ENCODE results near the gene PGA3. TPM values are rescaled to one million over a fixed set of nuclear protein-coding genes. Genes with fewer than 3 reads are reported as not detected.
A peak's percentile ranks its signal among the peaks of the same experiment; 100 is the strongest.

Gene PGA3
- total RNA-seq, 1 experiment from 2014 or later = not detected

DNA sequence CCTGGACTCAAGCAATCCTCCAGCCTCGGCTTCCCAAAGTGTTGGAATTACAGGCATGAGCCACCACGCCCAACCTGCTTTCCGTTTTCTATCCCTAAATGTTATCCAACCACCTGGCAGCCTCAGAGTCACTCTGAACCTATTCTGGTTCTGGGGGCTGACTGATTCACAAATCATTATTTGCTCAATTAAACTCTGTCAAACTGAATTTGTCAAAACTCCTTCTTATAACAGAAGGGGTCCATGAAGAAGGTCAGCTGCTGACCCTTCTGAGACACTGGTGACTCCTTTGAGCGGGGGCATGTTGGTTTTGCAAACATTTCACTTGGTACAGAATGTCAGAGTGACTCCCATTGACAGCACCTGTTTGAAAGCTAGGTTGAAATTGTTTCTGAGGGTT is 40.3 kb upstream of the PGA3 start:
- Histone ChIP-seq H2AFZ (ENCODE audit: low read depth, low read length, poor library complexity, severe bottlenecking) (no peak overlapping the region), H3K9me3 (ENCODE audit: control insufficient read depth in 1 of 2, insufficient read depth in 1 of 2, low read depth in 1 of 2, low read length in 2 of 2) (no peaks in the 10 kb centered on the region), H3K4me2 (ENCODE audit: low read length) (0 out of 2 replicates have a peak overlapping the region, but pooled peaks have one; percentile 89), H3K4me3 (replicated peaks in 1 of 2; ENCODE audit: low read depth in 1 of 2, low read length in 2 of 2) (no peak overlapping the region), H3K79me2 (ENCODE audit: insufficient read depth, low read length) (peaks cover 26% of the 10 kb centered on the region), H3K9ac (ENCODE audit: low read length) (no peak overlapping the region), H3K27ac (ENCODE audit: low read depth, low read length) (no peak overlapping the region; the same call in 1 of the 2 replicates), H3K9me2 (ENCODE audit: insufficient read depth) (no peaks in the 10 kb centered on the region), H3K27me3 (ENCODE audit: insufficient read depth, low read length) (no peaks in the 10 kb centered on the region), H4K20me1 (ENCODE audit: insufficient read depth) (no peaks in the 10 kb centered on the region), H3K36me3 (ENCODE audit: control insufficient read depth in 1 of 2, insufficient read depth in 2 of 2, low read length in 2 of 2) (peaks cover 0 to under 1% of the 10 kb centered on the region in 2 experiments; a peak in 1 of 4 replicates), H3K4me1 (ENCODE audit: control insufficient read depth in 1 of 2, insufficient read depth in 2 of 2, low read length in 2 of 2) (peaks cover 19 to 35% of the 10 kb centered on the region in 2 experiments; a peak in 3 of 4 replicates)
- DNase-seq (ENCODE audit: low read depth, low spot score) = no peak
- TF ChIP-seq POLR2AphosphoS5 (IDR thresholded peaks at IDR 0.05; ENCODE audit: low read depth, low read length) (no peak), EGR1 (IDR thresholded peaks at IDR 0.05; ENCODE audit: low read depth) (no peak), TCF7L2 (IDR thresholded peaks at IDR 0.05; ENCODE audit: borderline replicate concordance, extremely low read depth, insufficient read depth, insufficient read length) (no peak), SP1 (IDR thresholded peaks at IDR 0.05; ENCODE audit: low read depth) (no peak), SIN3A (IDR thresholded peaks at IDR 0.05; ENCODE audit: low read depth) (no peak), CBX3 (IDR thresholded peaks at IDR 0.05; ENCODE audit: low read depth) (no peak), CEBPB (IDR thresholded peaks at IDR 0.05; ENCODE audit: low read depth) (no peak), ZNF274 (IDR thresholded peaks at IDR 0.05; ENCODE audit: low read depth, low read length) (no peak), POLR2A (IDR thresholded peaks at IDR 0.05; ENCODE audit: borderline replicate concordance, extremely low read depth, insufficient read depth, insufficient read length) (no peak), ELF1 (IDR thresholded peaks at IDR 0.05; ENCODE audit: borderline replicate concordance, low read depth) (no peak), ZFX (IDR thresholded peaks at IDR 0.05) (no peak), JUND (IDR thresholded peaks at IDR 0.05) (no peak), SRF (IDR thresholded peaks at IDR 0.05; ENCODE audit: low read depth) (no peak), FOSL1 (IDR thresholded peaks at IDR 0.05; ENCODE audit: low read depth) (no peak)
- TF ChIP-seq, protein P1, sequence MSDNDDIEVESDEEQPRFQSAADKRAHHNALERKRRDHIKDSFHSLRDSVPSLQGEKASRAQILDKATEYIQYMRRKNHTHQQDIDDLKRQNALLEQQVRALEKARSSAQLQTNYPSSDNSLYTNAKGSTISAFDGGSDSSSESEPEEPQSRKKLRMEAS (IDR thresholded peaks at IDR 0.05) = no peak
- TF ChIP-seq, protein P2, sequence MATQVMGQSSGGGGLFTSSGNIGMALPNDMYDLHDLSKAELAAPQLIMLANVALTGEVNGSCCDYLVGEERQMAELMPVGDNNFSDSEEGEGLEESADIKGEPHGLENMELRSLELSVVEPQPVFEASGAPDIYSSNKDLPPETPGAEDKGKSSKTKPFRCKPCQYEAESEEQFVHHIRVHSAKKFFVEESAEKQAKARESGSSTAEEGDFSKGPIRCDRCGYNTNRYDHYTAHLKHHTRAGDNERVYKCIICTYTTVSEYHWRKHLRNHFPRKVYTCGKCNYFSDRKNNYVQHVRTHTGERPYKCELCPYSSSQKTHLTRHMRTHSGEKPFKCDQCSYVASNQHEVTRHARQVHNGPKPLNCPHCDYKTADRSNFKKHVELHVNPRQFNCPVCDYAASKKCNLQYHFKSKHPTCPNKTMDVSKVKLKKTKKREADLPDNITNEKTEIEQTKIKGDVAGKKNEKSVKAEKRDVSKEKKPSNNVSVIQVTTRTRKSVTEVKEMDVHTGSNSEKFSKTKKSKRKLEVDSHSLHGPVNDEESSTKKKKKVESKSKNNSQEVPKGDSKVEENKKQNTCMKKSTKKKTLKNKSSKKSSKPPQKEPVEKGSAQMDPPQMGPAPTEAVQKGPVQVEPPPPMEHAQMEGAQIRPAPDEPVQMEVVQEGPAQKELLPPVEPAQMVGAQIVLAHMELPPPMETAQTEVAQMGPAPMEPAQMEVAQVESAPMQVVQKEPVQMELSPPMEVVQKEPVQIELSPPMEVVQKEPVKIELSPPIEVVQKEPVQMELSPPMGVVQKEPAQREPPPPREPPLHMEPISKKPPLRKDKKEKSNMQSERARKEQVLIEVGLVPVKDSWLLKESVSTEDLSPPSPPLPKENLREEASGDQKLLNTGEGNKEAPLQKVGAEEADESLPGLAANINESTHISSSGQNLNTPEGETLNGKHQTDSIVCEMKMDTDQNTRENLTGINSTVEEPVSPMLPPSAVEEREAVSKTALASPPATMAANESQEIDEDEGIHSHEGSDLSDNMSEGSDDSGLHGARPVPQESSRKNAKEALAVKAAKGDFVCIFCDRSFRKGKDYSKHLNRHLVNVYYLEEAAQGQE (IDR thresholded peaks at IDR 0.05; ENCODE audit: low read depth) = no peak
- TF ChIP-seq, protein P3, sequence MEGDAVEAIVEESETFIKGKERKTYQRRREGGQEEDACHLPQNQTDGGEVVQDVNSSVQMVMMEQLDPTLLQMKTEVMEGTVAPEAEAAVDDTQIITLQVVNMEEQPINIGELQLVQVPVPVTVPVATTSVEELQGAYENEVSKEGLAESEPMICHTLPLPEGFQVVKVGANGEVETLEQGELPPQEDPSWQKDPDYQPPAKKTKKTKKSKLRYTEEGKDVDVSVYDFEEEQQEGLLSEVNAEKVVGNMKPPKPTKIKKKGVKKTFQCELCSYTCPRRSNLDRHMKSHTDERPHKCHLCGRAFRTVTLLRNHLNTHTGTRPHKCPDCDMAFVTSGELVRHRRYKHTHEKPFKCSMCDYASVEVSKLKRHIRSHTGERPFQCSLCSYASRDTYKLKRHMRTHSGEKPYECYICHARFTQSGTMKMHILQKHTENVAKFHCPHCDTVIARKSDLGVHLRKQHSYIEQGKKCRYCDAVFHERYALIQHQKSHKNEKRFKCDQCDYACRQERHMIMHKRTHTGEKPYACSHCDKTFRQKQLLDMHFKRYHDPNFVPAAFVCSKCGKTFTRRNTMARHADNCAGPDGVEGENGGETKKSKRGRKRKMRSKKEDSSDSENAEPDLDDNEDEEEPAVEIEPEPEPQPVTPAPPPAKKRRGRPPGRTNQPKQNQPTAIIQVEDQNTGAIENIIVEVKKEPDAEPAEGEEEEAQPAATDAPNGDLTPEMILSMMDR (IDR thresholded peaks at IDR 0.05 in 2 of 3, conservative IDR thresholded peaks at IDR 0.05 in 1 of 3; ENCODE audit: borderline replicate concordance in 1 of 3, insufficient read depth in 1 of 3, low read depth in 2 of 3, low read length in 2 of 3) = no peak
- ChIA-PET CTCF (no interaction called here), POLR2A (interaction anchor here (1.0 kb wide), 1 partner anchor 198 kb away, joined by 3 read pairs; the partner anchor contains the start of gene CYB561A3), RAD21 (ENCODE audit: low non-redundant PET in 1 of 2, low total read pairs in 2 of 2, uncharacterized antibody in 2 of 2, unreplicated experiment in 2 of 2) (no interaction called here)
- BruUV-seq (replicated peaks) = no TSS peak
- ATAC-seq = no peak
- intact Hi-C loops (cut with micrococcal nuclease) = no loop called here
